Measurements from ENCODE around the gene RYR3.

DNA sequence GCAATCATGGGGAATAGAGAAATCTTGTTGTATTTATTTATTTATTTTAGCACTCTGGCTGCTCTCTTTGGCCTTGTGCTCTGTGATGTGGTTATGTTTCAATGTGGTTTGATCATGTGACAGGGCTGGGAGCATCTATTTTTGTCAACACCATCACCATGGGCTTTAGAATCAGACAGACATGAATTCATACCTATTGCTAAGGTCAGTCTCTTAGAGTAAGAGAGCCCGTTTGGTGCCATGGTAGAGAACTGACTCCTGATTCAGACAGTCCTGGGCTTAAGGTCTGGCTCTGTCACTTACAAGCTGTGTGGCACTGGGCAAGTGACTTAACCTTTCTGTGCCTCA is 157.0 kb downstream of the RYR3 start:
- TF ChIP-seq EZH2phosphoT487 (conservative IDR thresholded peaks at IDR 0.05; ENCODE audit: low read length) (no peak), CTCF (IDR thresholded peaks at IDR 0.05; ENCODE audit: insufficient read depth, low read length, poor library complexity, severe bottlenecking) (no peak)

All from SU-DHL-6 (cell line).